ENCODE data around the gene PRRC1.

PRRC1 gene

DNA sequence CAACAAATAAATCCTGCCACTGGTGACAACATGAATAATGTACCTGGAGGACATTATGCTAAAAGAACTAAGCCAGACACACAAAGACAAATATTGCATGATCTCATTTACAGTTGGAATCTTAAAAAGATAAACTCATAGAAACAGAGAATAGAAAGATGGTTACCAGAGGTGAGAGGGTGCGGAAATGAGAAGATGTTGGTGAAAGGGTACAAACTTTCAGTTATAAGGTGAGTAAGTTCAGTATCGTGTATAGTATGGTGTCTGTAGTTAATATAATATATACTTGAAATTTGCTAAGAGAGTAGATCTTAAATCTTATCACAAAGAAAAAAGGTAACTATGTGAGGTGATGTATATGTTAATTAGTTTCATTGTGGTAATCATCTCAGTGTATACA lies 63.3 kb downstream of the PRRC1 start:
- no peak for DNase-seq (ENCODE audit: low spot score)

DNA sequence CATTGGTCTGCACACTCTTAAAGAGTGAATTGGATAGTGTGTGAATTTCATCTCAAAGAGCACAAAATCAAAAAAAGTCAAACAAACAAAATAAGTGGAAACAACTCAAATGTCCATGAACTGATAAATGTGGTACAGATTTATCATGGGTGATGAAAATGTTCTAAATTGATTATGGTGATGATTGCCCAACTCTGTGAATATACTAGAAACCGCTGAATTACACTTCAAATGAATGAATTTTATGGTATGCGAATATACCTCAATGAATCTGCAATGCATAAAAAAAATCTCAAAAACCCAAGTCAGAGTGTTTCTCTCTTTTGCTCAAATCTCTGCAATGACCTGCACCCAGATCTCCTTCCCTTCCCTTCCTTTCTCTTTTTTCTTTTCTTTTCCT lies 64.0 kb downstream of the PRRC1 start:
- no peak for DNase-seq (ENCODE audit: low spot score)

DNA sequence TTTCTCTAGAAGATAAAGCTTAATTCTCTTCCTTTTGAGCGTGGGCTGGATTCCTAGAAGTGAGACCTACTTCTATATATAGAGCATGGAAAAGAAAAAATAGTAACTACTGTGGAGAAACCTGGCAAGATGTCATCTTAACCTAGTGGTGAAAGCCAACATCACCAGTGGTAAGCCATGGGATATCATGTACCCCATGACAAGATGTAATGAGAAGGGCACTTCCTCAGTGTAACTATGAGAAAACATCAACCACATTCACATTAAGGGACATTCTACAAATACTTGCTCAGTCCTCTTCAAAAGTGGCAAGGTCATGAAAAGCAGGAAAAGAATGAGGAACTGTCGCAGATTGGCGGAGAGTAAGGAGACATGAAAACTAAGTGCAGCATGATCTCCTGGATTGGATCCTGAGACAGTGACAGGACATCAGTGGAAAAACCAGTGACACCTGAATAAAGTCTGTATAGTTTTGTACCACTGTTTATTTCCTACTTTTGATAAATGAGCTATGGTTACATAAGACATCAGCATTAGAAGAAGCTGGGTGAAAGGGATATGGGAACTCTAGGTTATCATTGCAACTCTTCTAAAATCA lies 65.4 kb downstream of the PRRC1 start:
- DNase-seq (ENCODE audit: low spot score) = no peak

DNA sequence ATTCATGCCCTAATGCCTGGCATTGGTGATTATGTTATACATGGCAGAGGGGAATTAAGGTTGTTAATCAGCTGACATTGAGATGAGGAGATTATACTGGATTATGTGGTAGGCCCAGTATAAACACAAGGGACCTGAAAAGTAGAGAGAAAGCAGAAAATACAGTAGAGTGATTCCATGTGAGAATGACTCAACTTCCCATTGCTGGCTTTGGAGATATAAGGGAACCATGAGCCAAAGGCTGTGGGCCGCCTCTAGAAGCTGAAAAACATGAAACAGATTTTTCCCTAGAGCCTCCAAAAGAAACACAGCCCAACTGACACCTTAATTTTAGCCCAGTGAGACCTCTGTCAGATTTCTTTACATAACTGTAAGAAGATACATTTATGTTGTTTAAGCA lies 66.4 kb downstream of the PRRC1 start:
- no peak for DNase-seq (ENCODE audit: low spot score)

DNA sequence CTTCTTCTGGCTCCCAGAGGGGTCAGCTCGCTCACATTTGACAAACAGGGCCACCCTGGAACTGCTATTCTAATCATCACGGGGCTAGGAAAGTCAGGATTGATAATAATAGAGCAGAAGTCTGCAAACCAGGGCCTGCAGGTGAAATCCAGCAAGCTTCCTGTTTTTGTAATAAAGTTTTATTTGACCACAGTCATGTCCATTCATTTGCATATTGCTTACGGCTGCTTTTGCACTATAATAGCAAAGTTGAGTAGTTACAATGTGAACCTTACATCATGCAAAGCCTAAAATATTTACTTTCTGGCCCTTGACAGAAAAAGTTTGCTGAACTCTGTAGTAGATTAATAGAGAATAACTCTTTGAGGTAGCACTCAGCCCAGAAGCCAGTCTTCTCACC lies 68.2 kb downstream of the PRRC1 start:
- no peak for DNase-seq (ENCODE audit: low spot score)

DNA sequence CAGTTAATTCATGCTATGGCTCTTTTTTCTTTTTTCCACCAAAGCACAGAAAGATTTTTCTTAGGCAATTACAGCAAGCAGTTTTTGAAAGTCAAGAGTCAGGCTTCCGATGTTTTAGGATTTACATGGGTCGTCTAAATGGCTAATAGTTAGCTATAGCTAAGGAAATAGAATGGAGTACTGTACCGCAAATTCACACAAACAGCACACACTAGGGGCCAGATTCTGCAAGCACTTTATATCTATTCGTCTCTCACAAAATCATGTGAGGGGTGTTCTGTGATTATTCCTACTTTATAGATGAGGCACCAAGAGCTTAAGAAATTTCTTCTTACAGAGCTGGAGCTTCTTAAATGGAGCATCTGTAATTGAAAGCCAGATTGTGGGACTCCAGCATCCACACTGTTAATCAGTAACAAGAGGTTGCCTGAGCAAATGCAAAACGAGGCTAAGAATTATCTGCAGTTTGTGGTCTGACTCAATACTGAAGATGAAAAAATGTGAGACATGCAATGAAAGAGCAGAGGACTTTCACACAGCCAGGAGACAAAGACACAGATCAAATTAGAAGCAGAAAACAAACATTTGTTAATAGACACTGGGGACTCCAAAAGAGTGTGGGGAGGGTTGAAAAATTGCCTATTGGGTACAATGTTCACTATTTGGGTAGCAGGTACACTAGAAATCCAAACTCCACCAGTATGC lies 68.8 kb downstream of the PRRC1 start:
- no peak for DNase-seq (ENCODE audit: low spot score)

DNA sequence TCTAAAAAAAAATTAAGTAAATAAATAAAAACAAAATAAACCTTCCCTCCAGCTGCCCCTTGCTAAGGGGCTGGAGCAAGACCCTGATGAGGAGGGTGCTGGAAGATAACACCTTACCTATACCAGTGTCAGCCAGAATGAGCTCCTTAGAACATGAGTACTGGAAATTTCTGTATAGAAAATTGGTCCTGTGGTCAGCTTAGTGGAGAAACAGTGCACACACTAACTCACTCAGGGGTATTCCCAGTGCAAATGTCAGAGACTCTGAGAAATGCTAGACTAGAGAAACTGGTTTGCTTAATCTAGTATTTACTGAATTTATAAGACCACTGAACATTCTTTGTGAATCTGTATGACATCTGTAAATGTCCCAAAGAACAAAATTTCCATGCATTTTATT lies 69.4 kb downstream of the PRRC1 start:
- no peak for DNase-seq (ENCODE audit: low spot score)

DNA sequence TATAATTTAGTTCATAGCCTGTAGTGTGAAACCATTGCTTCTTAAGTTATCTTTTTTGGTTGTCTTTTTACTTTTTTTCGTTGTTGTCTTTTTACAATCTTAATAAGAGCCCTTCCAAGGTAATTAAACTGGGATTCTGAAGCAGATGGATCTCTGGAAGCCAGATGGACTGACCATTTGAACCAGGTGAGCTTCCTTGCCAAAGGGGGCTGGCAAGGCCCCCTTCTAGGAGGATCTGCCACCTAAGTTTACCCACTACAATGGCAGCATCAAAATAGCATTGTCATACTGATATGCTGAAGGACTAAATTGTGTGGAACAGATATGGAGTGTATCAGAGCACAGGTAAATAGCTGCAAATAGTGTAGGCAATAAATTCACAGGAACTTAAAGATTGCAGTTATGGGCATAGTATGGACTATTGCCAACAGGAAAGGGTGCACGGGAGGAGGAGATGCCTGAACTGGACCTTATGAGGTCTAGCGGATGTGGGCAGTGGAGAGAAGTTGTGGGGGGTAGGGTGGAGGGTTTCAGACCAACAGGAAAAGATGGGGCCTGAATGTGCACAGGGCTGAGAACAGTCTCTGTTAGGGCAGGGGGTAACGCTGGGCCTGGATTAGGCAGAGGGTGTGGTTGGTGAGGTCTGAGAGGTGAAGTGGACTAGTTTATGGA lies 69.9 kb downstream of the PRRC1 start:
- DNase-seq (ENCODE audit: low spot score) = no peak

DNA sequence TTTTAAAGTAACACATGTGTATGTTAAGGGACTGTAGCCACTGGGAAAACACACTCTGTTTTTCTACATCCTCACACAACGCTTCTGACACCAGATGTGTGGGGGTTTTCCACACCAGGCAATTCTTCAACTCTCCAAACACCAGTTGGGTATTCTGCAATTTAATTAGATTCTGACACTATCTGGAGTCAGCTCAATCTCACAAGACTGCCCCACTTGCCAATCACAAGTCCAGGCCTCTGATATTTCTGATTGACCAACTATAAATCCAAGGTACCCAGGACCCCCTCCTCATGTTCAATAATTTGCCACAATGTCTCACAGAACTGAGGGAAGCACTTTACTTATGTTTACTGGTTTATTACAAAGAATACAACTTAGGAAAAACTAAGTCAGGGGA lies 70.9 kb downstream of the PRRC1 start:
- no peak for DNase-seq (ENCODE audit: low spot score)

DNA sequence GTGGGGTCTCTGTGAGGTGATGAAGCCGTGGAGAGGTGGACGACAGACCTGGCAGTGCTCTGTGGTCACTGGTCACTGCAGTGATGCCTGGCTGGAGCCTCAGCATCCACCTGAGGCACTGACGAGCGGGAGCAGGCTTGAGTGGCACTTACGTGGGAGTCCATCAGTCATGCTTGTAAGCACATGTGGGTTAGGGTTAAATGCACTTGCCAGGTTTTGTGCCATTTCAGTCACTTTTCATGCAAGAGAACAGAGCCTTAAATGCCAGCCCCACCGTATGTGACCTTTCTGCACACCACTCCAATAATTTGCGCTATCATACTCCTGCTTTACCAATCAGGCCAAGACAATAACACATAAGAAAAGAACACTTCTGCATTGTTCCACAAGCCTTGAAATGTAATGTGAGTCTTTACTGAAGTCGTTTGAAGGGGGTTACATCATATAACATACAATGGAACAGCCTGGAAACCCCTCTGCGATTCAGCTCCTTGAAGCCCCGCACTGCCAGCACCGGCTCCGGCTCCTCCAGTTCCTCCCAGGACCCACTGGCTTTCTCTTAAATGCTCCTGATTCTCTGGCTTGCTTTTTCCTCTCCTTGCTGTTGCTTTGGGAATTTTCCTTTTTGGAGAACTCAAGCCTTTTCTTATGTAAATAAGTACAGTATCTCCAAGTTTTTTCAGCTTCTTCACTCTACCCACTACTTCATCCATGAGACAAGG lies 72.0 kb downstream of the PRRC1 start:
- DNase-seq (ENCODE audit: low spot score) = no peak

DNA sequence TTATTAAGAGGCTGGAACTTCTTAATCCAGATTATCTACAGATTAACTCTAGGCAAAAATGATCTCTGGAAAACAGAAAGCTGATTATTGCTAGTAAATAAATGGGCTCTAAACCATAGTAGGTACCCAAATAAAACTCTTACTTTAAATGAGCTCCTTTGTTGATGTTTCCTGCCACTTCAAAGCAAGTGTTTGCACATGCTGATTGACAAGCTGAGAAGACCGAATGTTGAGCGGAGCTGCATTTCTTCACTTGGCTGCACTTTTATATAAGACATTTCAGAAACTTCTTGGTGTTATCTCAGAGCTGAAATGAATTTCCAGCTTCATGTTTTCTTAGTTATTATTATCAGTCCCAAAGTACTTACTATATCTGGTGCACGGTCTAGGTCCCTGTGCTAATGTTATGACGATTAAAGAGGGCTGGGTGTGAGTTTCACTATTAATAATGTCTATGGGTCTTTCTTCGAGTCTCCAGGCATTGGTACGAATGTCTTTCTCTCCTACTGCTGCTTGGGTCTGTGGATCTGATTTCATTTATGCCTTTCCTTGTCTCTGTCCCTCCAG lies 72.8 kb downstream of the PRRC1 start:
- no peak for DNase-seq (ENCODE audit: low spot score)

DNA sequence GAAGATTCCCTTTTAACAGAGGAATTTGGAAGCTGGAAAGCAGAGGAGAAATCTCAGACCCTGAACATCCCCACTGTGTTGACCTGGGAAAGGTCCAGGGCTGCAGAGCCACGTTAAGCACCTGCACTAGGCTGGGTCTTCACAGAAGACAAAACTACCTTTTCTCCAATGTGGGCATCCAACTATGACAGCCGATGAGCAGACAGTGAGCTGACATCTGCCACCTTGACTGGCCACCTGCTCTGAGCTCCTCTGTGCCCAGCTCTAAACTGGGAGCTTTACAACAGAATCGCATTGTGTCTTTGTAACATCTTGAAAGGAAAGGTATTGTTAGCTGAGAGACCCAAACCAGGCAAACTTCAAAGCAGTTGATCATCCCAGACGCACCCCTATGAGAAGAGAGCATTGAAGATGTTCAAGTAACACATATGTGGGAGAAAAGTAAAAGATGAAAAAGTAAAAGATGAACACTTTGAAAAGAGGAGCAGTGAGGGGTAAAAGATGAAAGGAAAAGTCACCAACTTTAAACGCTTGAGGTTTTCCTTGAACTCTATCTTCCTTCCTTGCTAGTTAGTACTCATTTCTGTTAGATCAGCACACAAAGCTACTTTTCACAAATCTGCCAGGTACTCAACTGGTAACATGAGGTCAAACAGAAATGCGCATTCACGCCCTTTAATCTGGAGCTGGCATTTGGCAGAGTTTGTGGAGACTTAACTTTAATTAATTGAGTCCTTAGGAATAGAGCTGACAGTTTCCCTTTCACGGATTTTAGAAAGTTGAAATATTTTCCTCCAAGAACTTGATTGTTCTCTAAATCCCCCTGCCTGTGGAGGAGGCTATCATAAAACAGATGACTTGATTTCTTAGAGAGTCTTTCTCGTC lies 78.3 kb downstream of the PRRC1 start:
- no peak for DNase-seq (ENCODE audit: low spot score)

DNA sequence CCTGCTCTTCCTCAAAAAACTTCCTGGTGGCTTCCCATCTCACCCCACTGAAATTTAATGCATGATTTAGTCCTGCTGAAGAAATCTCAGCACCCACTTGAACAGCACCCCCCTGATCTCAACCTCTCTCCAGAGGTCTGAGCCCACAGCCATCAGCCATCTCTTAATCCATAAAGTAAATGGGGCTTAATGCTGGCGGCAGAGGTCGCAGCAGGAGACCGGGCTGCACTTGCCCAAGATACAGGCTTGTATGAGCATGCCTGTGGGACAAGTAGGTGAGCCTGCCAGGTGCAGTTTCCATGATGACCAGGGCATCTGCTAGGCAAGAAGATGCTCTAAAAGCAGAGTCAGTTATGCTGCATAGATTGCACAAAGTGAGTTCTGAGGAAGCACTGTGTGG lies 79.1 kb downstream of the PRRC1 start:
- DNase-seq (ENCODE audit: low spot score) = no peak

DNA sequence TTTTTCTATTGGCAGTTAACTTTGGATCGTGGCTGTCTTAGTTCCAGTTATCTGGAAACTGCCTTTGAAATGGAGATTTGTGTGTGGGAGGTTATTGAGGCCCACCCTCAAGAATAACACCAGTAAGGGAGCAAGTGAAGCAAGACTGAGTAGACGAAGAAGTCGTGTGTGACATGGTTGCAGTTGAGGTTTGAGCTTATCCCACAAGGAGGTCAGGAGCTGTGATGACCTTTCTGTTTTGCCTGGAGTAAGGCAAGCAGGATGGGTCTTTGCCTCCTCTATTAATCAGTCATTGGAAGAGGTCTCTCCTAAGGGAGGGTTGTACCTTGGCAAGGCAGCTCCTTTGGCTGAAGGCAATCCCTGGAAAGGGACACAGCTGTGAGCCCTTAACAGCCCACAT lies 81.9 kb downstream of the PRRC1 start:
- no peak for DNase-seq (ENCODE audit: low spot score)

DNA sequence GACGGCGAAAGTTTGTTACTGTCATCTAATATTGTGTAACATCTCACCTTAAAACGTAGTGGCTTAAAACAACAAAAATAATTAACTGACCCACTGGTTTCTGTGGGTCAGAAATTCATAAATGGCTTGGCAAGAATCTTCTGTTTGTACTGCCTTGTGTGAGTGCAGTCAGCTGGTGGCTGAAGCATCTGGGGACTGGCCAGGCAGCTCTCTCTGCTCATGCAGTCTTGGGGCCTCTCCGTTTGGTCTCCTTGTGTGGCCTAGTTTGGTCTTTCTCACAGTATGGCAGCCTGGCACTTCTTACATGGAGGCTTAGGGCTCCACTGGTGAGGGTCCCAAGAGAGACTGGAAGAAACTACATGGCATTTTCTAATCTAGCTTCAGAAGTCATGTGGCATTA lies 82.4 kb downstream of the PRRC1 start:
- no peak for DNase-seq (ENCODE audit: low spot score)

DNA sequence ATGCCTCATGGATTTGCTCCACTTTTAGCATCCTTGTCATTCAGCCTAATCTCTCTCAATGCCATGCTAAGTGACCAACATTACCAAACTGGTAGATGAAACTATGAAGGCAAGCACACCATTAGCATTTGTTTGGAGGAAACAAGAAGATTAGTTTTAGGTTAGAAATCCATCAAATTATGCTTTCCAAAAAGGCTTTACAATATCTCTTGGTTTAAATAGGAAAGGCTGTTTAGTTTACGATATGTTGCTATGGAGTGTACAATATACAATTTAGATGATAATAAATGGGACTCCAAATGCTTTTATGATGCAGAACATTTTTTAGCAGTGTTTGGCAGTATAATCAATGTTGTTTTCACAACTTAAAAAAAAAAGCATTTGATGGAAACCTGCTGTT lies 83.7 kb downstream of the PRRC1 start:
- no peak for DNase-seq (ENCODE audit: low spot score)

DNA sequence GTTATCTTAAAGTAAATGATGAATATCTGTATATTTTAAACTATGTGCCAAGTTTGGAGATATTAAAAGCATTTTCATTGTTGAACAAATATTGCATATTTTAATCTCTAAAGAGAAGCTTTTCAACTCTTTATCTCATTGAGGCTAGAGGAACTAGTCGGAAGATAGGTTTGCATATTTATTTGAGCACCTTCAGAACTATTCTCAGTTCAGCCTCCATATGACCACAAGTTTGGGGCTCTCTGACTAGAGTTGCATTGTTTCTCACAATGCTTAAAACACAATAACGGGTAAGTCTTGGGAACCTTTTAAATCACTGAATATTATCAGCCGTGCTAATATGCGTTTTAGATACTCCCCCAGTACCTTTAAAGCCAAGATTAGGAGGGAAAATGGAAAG lies 84.2 kb downstream of the PRRC1 start:
- DNase-seq (ENCODE audit: low spot score) = no peak

DNA sequence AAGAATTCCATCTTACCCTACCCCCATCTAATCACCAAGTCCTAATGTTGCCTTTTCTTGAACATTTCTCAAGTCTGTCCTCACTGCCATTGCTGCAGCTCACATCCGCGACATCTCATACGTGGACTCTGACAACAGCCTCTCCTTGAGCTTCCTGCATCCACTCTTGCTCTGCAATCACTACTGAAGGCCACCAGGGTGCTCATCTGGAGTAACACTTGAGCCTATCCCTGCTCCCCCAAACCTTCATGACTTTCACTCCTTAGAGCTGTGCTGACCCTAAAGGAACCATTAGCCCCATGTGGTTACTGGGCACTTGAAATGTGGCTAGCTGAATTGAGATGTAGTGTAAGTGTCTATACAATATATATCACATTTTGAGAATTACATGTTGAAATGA lies 85.0 kb downstream of the PRRC1 start:
- DNase-seq (ENCODE audit: low spot score) = no peak

DNA sequence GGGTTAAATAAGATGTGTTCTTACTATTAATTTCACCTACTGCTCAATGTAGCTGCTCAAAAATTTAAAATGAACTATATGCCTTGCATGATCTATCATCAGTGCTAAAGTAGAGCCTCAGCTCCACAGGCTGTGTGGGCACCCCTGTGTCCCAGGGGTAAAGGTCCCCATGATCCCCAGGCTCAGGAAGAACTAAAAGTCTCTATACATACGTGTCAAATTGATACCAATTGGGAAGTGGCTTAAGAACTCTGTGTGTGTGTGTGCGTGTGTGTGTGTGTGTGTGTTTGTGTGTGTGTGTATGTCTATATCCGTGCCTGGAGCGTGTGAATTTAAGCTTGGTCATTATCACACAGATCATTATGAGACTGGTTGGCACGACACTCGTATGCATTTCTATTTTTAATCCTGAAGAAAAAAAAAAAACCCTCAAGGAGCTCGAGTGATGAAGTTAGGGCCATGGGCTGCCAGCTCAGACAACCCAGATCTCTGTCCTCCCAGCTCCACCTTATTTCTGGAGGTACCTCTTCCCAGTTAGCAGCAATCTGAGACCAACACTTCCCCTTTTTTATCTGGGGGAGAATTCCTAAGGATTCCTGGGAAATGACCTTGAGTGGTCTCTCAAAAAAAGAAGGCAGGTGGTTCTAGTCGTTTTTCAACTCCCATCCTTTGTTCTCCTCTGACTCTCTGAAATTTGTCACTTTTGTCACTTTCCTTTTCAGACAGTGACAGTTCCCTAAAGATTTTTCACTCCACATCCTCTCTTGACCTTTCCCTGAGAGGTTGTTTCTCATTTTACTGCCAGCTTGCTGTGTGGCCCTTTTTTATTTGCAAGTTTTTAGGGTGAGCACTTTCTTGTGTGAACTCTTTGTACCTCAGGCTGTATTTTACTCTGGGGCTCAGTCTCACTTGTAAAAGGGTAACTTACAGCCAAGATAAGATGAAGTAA lies 85.7 kb downstream of the PRRC1 start:
- no peak for DNase-seq (ENCODE audit: low spot score)
